Psoas muscle (tissue), 8 donors: ENCODE data around the gene SASS6. TPM values are rescaled to one million over a fixed set of nuclear protein-coding genes. Genes with fewer than 3 reads are reported as not detected.

Source experiments
- ATAC-seq, 4 donors: fragments of 200-7000 bp; cut with Tn5 transposase; one replicate each; pipeline ENCODE4 v1.9.1; 2020; ENCODE audit warnings: moderate library complexity in 3 of 4, mild to moderate bottlenecking in 2 of 4
- DNase-seq, 2 donors: peaks; one replicate each; pipeline ENCODE4 v3.0.0-alpha.2; 2020
- H3K27ac ChIP-seq: fragments of 200-600 bp; one replicate; pipeline ENCODE4 v1.8.0; 2022
- H3K27me3 ChIP-seq, 3 donors: fragments of 200-600 bp in 1 of 3; one replicate each; pipeline versions ENCODE4 v1.6.1 to v1.8.0; 2013 to 2022; ENCODE audit warnings: low read length in 2 of 3, mild to moderate bottlenecking in 2 of 3, moderate library complexity in 1 of 3; ENCODE audit not compliant: insufficient read depth in 3 of 3
- H3K36me3 ChIP-seq, 2 donors: fragments of 200-600 bp in 1 of 2; one replicate each; pipeline versions ENCODE4 v1.6.1 to v1.8.0; 2013 to 2022; ENCODE audit warnings: low read depth in 1 of 2, mild to moderate bottlenecking in 1 of 2, moderate library complexity in 1 of 2; ENCODE audit not compliant: insufficient read depth in 1 of 2
- H3K4me1 ChIP-seq: fragments of 200-600 bp; one replicate; pipeline ENCODE4 v1.8.0; 2022
- H3K4me3 ChIP-seq: fragments of 200-600 bp; one replicate; pipeline ENCODE4 v1.8.0; 2022; ENCODE audit warnings: mild to moderate bottlenecking
- H3K9me3 ChIP-seq: fragments of 200-600 bp; one replicate; pipeline ENCODE4 v1.8.0; 2022
- CTCF ChIP-seq: fragments of 200-600 bp; IDR thresholded peaks from one replicate; pipeline ENCODE4 v1.8.0; 2022; ENCODE audit warnings: antibody characterized with exemption
- WGBS, 3 donors: extraction: QIAGEN DNeasy Blood & Tissue Kit; methylation state at CpG; one replicate each; pipeline versions ENCODE4 v1.1.6 to v1.1.7; 2013; 5-methylcytosine and 5-hydroxymethylcytosine counted together
- intact Hi-C, 2 donors: fragments of 100-400 bp; cut with DNase I; formaldehyde crosslinking; loops; one replicate each; pipeline versions ENCODE4 v1.11.0 to v1.14.2; 2022
- polyA plus RNA-seq, 3 donors: library from polyadenylated mRNA; stranded (reverse); fragments of 200-250 nt; gene quantifications; one replicate each; pipeline ENCODE4 v1.2.3, GENCODE V29; 2013
- total RNA-seq, 4 donors: library from RNA; stranded (reverse); fragmentation: NEBNext Ultra II Directional in 2 of 4; extraction: Animal tissue kit (Norgen Biotek cat#: 25700) in 2 of 4; gene quantifications; one replicate each; pipeline versions ENCODE4 v1.2.1 to v1.2.4, GENCODE V29; 2021 to 2023
- donor health status: healthy with polysubstance abuse.
- donor health status: DM: no; HTN: no; CAD: no; lungs with moderate emphysema.
- donor health status: Bipolar disorder and iron deficiency.
- donor health status: healthy.
- donor health status: DM: yes; HTN: yes; CAD: no.
- donor health status: DM: no; HTN: no; CAD: no.
- donor health status: DM: no; HTN: no; CAD: no.
- donor health status: DM: yes; HTN: yes; CAD: no.

The SASS6 gene
- total and polyA plus RNA-seq, 7 donors = 1.1 to 2.4 (median 1.4) TPM

- intact Hi-C loops = loop anchor here in 1 of 2 donors (5.0 to 10.0 kb wide), 2 partner anchors 63 to 230 kb away; no protein-coding TSS in a partner anchor
- Histone ChIP-seq H3K4me3 (no peak overlapping the region), H3K36me3 (no peaks in the 10 kb centered on the region), H3K27ac (no peak overlapping the region), H3K4me1 (peaks cover 20% of the 10 kb centered on the region), H3K9me3 (no peaks in the 10 kb centered on the region), H3K27me3 (no peaks in the 10 kb centered on the region)
- TF ChIP-seq CTCF = no peak
- ATAC-seq = no peak
- WGBS, 3 donors = 96 to 97% (median 96%) methylated on average over 1 of the region's 1 CpG
- DNase-seq = no peak
Observed at GRCh38 chr1:100035214-100035613, 97.5 kb downstream of the SASS6 start.

GRCh38 chr1:100034470-100034869 lies 98.3 kb downstream of the SASS6 start:
- intact Hi-C loops = loop anchor here in 1 of 2 donors (10.0 kb wide), 1 partner anchor 230 kb away; no protein-coding TSS in a partner anchor
- ATAC-seq (no peak), DNase-seq (no peak)
- Histone ChIP-seq H3K4me1 (peaks cover 13% of the 10 kb centered on the region), H3K9me3 (no peaks in the 10 kb centered on the region), H3K27ac (no peak overlapping the region), H3K36me3 (no peaks in the 10 kb centered on the region), H3K27me3 (no peaks in the 10 kb centered on the region), H3K4me3 (no peak overlapping the region)
- TF ChIP-seq CTCF = peak; percentile 10

Other genes with a start within 250 kb of the SASS6 start
- gene SLC35A3, start 162.9 kb downstream of the SASS6 start, total RNA-seq = 1 to 10 TPM; 4.5 to 8.6 (median 7.5) TPM
- 1 to 10 TPM; 3.5 to 6.4 (median 3.7) TPM for gene SLC35A3, start 162.9 kb downstream of the SASS6 start, polyA plus RNA-seq
- 10 to 100 TPM in 1 of 4 donors, 1 to 10 TPM in 3; 4.9 to 12.4 (median 8.6) TPM for gene TRMT13, start 233 bp upstream of the SASS6 start, total RNA-seq
- gene TRMT13, start 233 bp upstream of the SASS6 start, polyA plus RNA-seq = 10 to 100 TPM in 1 of 3 donors, 1 to 10 TPM in 2; 7.7 to 15.2 (median 9.2) TPM
- 100 to 1,000 TPM in 3 of 4 donors, 10 to 100 TPM in 1; 92.5 to 227 (median 132) TPM for gene LRRC39, start 45.3 kb upstream of the SASS6 start, total RNA-seq
- gene LRRC39, start 45.3 kb upstream of the SASS6 start, polyA plus RNA-seq = 10 to 100 TPM; 27.7 to 89.3 (median 59.1) TPM
- gene DBT, start 116.9 kb upstream of the SASS6 start, total RNA-seq = 10 to 100 TPM; 16.1 to 28.2 (median 19.0) TPM
- gene DBT, start 116.9 kb upstream of the SASS6 start, polyA plus RNA-seq = 1 to 10 TPM; 3.6 to 9.9 (median 3.9) TPM
- 10 to 100 TPM; 24.0 to 33.4 (median 33.0) TPM for gene RTCA, start 133.3 kb upstream of the SASS6 start, total RNA-seq
- 10 to 100 TPM; 26.5 to 56.6 (median 38.3) TPM for gene RTCA, start 133.3 kb upstream of the SASS6 start, polyA plus RNA-seq
- 1 to 10 TPM; 2.3 to 5.5 (median 2.9) TPM for gene CDC14A, start 219.6 kb upstream of the SASS6 start, total RNA-seq
- gene CDC14A, start 219.6 kb upstream of the SASS6 start, polyA plus RNA-seq = 1 to 10 TPM in 2 of 3 donors, under 1 TPM in 1; 0.44 to 1.3 (median 1.2) TPM